Measurements from ENCODE around the gene CDH4.

DNA sequence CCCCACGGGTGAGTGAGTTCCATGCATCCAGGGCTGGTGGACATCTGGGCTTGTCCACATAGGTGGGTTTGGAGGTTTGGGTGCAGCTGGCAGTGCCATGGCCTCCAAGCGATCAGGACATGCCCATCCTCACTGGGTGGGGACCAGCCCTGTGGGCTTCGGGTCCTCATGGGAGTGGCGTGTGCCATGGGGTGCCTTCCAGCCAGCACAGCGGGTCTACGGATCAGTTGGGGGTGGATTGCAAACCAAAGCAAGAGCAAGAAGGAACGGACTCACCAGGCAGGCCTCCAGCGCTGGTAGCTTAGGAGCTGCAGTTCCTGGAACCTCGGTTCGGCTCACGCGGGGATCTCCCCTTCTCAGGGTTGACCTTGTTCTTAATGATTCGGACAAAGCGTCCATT is 449.3 kb downstream of the CDH4 start:
- TF ChIP-seq CTCF (IDR thresholded peaks at IDR 0.05) = no peak
- no peak for TF ChIP-seq POLR2A (IDR thresholded peaks at IDR 0.05)
- no peak for TF ChIP-seq POLR2AphosphoS5 (IDR thresholded peaks at IDR 0.05)
- no peak for TF ChIP-seq EP300 (IDR thresholded peaks at IDR 0.05)
